Measurements from ENCODE around the gene FBXO31.

GRCh38 chr16:87348616-87349157 lies 34.9 kb downstream of the FBXO31 start:
- no peak for TF ChIP-seq POLR2A (IDR thresholded peaks at IDR 0.05)
- TF ChIP-seq CTCF (IDR thresholded peaks at IDR 0.05) = no peak
- no peak for TF ChIP-seq EP300 (IDR thresholded peaks at IDR 0.05)
